Activated B cell treated with CpG ODN at 0.5 μM for 24 hours (primary cell): ENCODE data around the gene NFIA. TPM values are rescaled to one million over a fixed set of nuclear protein-coding genes. Genes with fewer than 3 reads are reported as not detected.

Source experiments
- ATAC-seq: fragments of 200-7000 bp; cut with Tn5 transposase; one replicate; pipeline ENCODE4 v1.10.0; 2021; ENCODE audit warnings: low read depth, mild to moderate bottlenecking, moderate library complexity
- CTCF ChIA-PET: fragments of 350-600 bp; sonication (Branson Sonifier 250); formaldehyde crosslinking; loops from one replicate; lab custom pipeline; 2021; ENCODE audit warnings: antibody characterized with exemption; lab: Charles Lee
- POLR2A ChIA-PET: fragments of 350-600 bp; sonication (Branson Sonifier 250); formaldehyde crosslinking; loops from one replicate; lab custom pipeline; 2021; ENCODE audit warnings: antibody characterized with exemption; lab: Charles Lee
- DNase-seq: peaks from one replicate; pipeline ENCODE4 v3.0.0; 2022
- H3K27ac Mint-ChIP-seq: one replicate; pipeline ENCODE4 v1.8.0; 2020; ENCODE audit warnings: mixed read lengths
- H3K27me3 Mint-ChIP-seq: one replicate; pipeline ENCODE4 v1.8.0; 2021; ENCODE audit warnings: mixed read lengths
- H3K36me3 Mint-ChIP-seq: one replicate; pipeline ENCODE4 v1.8.0; 2021; ENCODE audit warnings: low read depth, mixed read lengths
- H3K4me1 Mint-ChIP-seq: one replicate; pipeline ENCODE4 v1.8.0; 2021; ENCODE audit warnings: mixed read lengths
- H3K4me3 Mint-ChIP-seq: one replicate; pipeline ENCODE4 v1.8.0; 2020; ENCODE audit warnings: mild to moderate bottlenecking, mixed read lengths
- H3K9me3 Mint-ChIP-seq: one replicate; pipeline ENCODE4 v1.8.0; 2020; ENCODE audit warnings: mixed read lengths
- CTCF ChIP-seq: fragments of 200-600 bp; IDR thresholded peaks from one replicate; pipeline ENCODE4 v1.8.0; 2022; ENCODE audit warnings: antibody characterized with exemption, mild to moderate bottlenecking
- intact Hi-C: fragments of 100-400 bp; cut with micrococcal nuclease; formaldehyde crosslinking; loops from one replicate; pipeline ENCODE4 v1.15.1; 2024
- total RNA-seq: library from RNA; stranded (reverse); gene quantifications from 2 replicates; pipeline ENCODE4 v1.2.3, GENCODE V29; 2022

The NFIA gene
- total RNA-seq, 1 donor from 2014 or later, result 0.13 TPM

DNA sequence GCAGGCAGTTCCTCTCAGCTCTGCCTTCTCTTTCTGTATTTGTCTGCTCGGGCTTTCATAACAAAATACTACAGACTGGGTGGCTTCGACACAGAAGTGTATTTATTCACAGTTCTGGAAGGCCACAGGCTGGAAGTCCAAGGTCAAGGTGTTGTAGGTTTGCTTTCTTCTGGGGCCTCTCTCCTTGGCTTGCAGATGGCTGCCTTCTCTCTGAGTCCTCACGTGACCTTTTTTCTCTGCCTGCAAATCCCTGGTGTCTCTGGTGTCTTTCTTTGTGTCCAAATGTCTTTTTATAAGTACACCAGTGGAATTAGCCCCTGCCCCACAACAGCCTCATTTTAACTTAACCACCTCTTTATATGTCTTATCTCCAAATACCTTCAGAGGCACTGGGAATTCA lies 392.6 kb downstream of the NFIA start:
- intact Hi-C loops, result no loop called here
- TF ChIP-seq CTCF, result no peak

DNA sequence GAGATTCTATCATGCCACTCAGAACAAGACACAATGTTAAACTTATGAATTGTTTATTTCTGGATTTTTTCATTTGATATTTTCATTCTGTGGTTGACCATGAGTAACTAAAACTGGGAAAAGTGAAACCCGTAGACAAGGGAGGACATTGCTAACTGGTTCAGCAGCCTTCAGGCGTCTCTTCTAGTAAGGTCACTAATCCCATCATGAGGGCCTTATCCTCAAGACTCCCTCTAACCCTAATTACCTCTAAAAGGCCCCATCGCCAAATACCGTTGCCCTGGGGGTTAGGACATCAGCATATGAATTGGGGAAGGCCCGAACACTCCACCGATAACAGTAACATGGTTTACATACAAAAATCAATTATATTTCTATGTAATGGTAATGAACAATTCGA lies 394.9 kb downstream of the NFIA start:
- no peak overlapping the region for H3K27ac Mint-ChIP-seq

More for the DNA sequence above, 392.6 kb downstream of the NFIA start:
- Mint-ChIP-seq H3K9me3 (no peaks in the 10 kb centered on the region), H3K4me1 (no peaks in the 10 kb centered on the region), H3K4me3 (no peak overlapping the region), H3K27me3 (peaks cover 4% of the 10 kb centered on the region), H3K27ac (no peak overlapping the region), H3K36me3 (no peaks in the 10 kb centered on the region)
- ChIA-PET POLR2A (no interaction called here), CTCF (no interaction called here)
- no peak for DNase-seq
- no peak for ATAC-seq

GRCh38 chr1:61480273-61480935 lies 398.0 kb downstream of the NFIA start:
- TF ChIP-seq CTCF, result no peak
- H3K4me3 Mint-ChIP-seq, result no peak overlapping the region
- POLR2A ChIA-PET, result no interaction called here
- H3K4me1 Mint-ChIP-seq, result no peaks in the 10 kb centered on the region
- peaks cover 4% of the 10 kb centered on the region for H3K27me3 Mint-ChIP-seq
- ATAC-seq (no peak), DNase-seq (no peak)
- H3K36me3 Mint-ChIP-seq, result no peaks in the 10 kb centered on the region
- intact Hi-C loops, result no loop called here
- no peak overlapping the region for H3K27ac Mint-ChIP-seq
- CTCF ChIA-PET, result no interaction called here
- no peaks in the 10 kb centered on the region for H3K9me3 Mint-ChIP-seq

More for the DNA sequence above, 394.9 kb downstream of the NFIA start:
- Mint-ChIP-seq H3K4me3 (no peak overlapping the region), H3K36me3 (no peaks in the 10 kb centered on the region), H3K9me3 (no peaks in the 10 kb centered on the region), H3K4me1 (no peaks in the 10 kb centered on the region), H3K27me3 (peaks cover 4% of the 10 kb centered on the region)
- ATAC-seq (no peak), DNase-seq (no peak)
- ChIA-PET POLR2A (no interaction called here), CTCF (no interaction called here)
- intact Hi-C loops, result no loop called here
- TF ChIP-seq CTCF, result no peak

DNA sequence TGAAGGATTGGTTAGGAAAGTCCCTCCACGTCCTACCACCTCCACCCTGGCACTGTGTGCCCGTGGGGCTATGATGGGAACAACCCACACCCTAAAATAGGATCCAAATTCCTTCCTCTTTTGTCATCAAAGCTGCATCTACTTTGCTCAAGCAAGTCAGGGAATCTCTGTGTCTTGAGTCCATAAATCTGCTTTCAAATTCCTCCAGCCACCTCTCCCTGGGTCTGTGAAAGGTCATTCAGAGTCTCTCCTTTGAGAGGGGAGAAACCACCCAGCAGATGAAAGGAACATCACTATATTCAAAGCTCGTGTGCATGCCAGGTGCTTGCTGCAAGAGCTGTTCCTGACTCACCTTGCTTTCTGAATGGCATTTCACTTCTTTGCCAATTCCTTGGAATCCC lies 399.0 kb downstream of the NFIA start:
- Mint-ChIP-seq H3K4me3 (no peak overlapping the region), H3K36me3 (no peaks in the 10 kb centered on the region), H3K4me1 (no peaks in the 10 kb centered on the region), H3K9me3 (no peaks in the 10 kb centered on the region), H3K27me3 (peaks cover 4% of the 10 kb centered on the region), H3K27ac (no peak overlapping the region)
- ChIA-PET POLR2A (no interaction called here), CTCF (no interaction called here)
- no peak for TF ChIP-seq CTCF
- DNase-seq (no peak), ATAC-seq (no peak)
- intact Hi-C loops, result no loop called here

DNA sequence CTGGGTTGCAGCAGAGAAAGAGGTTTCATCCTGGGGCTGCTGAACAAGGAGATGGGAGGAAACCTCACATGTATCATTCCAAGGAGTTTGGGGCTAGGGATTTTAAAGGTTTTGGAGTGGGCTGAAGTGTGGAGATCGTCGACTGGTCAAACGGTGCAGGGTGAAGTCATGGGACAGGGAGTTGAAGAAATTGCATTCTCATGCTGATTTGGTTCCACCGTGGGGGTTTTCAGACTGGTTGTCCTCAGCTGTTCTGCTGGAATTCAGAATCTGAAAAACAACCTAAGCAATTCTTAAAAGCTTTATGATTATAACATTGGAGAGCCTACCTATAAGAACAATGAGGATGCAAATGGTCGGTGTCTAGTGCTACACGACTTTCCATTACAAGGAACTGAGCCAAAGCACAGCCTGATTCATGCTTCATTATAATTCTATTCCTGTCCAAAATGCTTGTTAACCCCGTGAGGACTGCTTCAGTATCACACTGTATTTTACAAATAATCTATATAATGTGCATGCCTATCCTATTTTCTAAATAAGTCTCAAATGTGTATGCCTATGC lies 399.9 kb downstream of the NFIA start:
- ChIA-PET CTCF (no interaction called here), POLR2A (no interaction called here)
- Mint-ChIP-seq H3K4me3 (no peak overlapping the region), H3K27me3 (peaks cover 4% of the 10 kb centered on the region), H3K4me1 (no peaks in the 10 kb centered on the region), H3K36me3 (no peaks in the 10 kb centered on the region), H3K9me3 (no peaks in the 10 kb centered on the region), H3K27ac (no peak overlapping the region)
- no peak for ATAC-seq
- no peak for DNase-seq
- intact Hi-C loops, result no loop called here
- TF ChIP-seq CTCF, result no peak
